Effector CD4-positive, alpha-beta T cell (primary cell): ENCODE data around the gene ZNF276.
"Not testable (repeated sequence)": the region's sequence is repeated elsewhere in the genome, so short reads cannot be mapped to it uniquely, and the experiment has no call there.

ENCODE experiments used
- DNase-seq: peaks from one replicate; pipeline ENCODE4 v3.0.0-alpha.2; 2020

The ZNF276 gene

GRCh38 chr16:89696670-89697128 is 24.6 kb upstream of the ZNF276 start:
- no peak for DNase-seq

- no peak for DNase-seq
These were observed 24.1 kb upstream of the ZNF276 start for GRCh38 chr16:89697161-89697615.

DNA sequence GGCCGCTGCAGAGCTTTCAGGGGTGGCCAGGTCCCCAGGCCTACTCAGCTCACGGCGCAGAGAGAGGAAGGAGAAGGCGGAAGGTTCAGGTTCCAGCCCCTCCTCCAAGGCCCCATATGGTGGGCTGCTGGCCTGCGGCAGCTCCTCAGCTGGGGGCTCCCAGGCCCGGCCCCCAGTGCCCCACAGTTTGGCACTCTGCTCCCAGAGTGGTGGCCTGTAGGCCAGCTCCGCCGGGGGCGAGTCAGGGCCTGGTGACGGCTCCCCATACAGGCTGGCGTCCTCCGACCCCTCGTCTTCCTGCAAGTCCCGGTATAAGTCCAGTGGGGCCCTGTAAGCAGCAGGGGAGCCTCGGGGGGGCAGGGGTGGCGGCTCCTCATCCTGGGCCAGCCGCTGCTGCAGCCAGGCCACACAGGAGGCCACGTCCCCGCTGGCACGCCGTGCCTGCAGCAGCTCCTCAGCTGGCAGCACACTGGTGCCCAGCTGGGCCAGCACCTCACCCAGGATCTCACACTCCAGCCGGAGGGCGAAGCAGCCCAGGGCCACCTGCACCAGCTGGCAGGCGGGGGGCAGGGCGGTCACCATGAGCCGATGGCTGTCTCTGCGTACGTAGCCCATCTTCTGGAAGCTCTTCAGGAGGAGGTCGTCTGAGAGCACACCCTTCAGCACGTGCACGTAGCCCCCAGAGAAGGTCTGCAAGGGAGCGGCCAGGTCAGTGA is 23.6 kb upstream of the ZNF276 start:
- DNase-seq: no peak

DNA sequence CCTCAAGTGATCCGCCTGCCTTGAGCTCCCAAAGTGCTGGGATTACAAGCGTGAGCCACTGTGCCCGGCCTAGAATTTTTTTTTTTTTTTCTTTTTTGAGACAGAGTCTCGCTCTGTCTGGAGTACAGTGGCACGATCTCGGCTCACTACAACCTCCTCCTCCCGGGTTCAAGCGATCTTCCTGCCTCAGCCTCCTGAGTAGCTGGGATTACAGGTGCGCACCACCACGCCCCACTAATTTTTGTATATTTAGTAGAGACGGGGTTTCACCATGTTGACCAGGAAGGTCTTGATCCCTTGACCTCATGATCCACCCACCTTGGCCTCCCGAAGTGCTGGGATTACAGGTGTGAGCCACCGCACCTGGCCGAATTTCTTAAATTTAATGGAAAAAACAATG is 22.6 kb upstream of the ZNF276 start:
- DNase-seq: not testable (repeated sequence)

GRCh38 chr16:89699629-89700099 is 21.7 kb upstream of the ZNF276 start:
- DNase-seq: not testable (repeated sequence)

DNA sequence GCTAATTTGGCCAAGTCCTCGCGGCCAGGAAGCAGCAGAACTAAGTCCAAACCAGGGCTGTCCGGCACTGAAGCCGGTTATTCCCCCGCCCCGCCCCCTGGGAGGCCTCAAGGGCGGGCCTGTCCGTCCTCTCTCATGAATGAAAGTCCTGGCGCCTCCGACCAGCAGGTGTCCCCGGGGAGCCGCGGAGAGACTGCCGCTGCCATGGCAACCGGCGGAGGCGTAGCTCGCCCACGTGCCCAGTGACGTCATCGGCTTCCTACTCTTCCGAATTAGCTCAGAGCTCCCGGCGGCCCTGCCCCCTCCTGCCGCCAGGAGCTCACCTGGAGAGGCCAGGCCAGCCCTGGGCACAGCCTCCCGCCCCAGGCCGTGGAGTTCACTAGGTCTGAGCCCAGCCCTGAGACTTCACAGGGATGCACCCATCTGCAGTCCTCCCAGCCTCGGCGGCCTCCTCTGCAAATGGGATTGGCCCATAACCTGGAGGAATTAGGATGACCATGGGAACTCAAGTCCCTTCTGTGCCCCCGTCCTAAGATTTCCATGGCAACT is 21.2 kb upstream of the ZNF276 start:
- peak; percentile 98 for DNase-seq

DNA sequence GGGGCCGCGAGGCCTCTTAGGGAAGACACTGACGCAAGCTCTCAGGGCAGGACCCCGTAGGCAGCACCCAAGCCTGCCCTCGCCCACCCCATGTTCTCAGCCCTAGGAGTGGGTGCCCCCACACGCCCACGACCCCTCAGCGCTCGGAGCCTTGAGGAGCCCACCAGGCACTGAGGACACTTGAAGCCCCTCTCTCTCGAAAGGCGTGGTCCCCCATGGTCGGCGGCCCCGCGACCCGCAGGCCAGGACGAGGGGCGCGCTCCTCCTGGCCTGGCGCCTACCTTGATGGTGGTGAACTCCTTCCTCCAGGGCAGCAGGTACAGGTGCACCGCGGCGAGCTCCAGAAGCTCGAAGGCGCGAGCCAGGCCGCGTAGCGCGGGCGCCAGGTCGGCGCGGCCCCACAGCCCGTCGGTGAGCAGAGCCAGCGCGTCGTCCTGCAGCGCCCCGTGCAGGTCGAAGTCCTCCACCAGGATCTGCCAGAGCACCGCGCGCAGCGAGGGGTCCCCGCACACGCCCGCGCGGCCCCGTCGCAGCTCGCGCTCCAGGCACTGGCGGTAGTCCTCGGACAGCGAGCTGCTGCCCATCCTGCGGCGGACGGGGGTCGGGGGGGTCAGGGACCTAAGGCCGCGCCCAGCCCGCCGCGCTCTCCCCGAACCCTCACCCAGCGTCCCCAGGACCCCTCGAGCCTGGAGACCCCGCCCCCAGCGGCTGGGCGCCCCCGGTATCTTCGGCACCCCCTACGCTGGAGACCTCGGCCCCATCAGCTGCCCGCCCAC is 20.5 kb upstream of the ZNF276 start:
- peak; percentile 47 for DNase-seq

DNA sequence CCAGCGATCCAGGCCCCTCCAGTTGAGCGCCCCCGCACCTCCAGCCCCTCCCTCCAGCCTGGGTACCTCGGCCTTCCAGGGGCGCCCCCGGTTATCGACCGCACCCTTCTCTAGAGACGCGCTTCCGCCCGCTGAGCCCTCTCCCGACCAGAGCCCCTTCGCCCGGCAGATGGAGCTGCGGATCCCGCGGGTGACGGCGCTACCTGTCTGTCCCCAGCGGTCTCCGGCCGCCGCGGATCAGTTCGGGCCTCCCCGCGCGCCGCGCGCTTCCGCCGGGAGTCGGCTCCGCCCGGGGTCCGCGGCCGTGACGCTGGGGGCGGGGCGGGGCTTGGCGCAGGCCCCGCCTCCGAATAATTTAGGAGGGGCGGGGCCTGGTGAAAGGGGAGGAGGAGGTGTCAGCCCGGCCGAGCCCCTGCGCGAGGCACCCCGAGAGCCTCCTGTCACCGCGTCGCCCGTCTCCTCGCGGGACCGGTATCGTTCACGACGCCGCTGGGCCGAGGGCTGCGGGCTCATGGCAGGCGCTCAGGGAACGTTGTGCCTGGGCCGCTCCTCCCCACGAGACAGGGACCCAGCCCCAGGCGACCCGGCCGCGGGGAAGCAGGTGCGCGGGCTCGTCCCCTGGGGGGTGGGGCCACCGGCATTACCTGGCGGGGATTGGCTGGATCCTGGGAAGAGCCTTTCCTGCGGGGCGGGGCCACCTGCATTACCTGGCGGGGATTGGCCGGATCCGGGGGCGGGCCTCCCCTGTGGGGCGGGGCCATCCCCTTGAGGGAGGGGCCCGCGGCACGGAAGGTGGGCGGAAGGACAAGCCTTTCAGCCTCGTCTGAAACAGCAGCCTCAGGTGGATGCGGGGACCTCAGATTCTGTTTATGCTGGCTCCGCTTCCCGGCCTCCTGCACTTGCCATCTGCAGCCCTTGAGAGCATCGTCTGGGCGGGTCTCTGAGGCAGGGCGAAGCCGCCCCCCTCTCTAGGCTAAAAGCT is 19.6 kb upstream of the ZNF276 start, which contains the start of gene SPATA2L:
Gene SPATA2L, minus strand, starts transcription at position 281 of the 982 bp plus-strand sequence. CDS start 473 bp downstream, outside the sequence.
- DNase-seq: peak; percentile 97

DNA sequence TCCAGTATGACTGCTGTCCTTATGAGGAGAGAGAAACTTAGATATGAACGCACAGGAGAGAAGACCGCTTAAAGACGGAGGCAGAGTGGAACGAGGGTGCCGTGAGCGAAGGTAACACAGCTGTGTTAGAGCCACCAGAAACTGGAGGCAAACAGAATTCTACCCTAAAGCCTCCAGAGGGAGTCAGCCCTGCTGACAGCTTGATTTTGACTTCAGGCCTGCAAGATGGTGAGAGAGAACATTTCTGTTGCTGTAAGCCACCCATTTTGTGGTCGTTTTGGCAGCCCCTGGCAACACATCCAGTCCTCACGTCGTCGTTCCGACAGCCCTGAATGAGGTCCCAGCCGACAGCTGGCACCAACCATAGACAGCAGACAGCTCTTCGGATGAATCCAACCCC is 17.1 kb upstream of the ZNF276 start:
- DNase-seq: no peak

GRCh38 chr16:89705006-89705405 is 16.3 kb upstream of the ZNF276 start:
- no peak for DNase-seq

- DNase-seq: no peak
These were observed 14.6 kb upstream of the ZNF276 start for GRCh38 chr16:89706518-89707260.

DNA sequence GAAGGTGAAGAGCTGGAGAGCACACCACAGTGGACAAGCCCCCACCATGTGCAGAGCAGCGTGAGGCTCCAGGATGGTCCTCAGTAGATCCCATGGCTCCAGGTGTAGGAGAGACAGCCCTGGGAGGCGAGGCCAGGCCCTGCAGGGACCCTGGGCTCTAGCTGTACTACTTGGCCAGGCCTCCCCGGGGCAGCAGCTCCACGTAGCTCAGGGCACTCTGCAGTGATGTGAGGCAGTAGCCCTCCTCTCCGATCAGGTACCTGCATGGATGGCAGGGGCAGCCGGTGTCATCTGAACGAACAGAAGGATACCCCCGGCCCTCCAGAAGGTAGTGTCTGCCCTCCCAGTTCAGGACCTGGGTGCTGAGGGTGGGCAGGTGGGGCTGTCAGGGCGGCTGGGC is 13.6 kb upstream of the ZNF276 start:
- no peak for DNase-seq

GRCh38 chr16:89708481-89708931 is 12.8 kb upstream of the ZNF276 start:
- no peak for DNase-seq

DNA sequence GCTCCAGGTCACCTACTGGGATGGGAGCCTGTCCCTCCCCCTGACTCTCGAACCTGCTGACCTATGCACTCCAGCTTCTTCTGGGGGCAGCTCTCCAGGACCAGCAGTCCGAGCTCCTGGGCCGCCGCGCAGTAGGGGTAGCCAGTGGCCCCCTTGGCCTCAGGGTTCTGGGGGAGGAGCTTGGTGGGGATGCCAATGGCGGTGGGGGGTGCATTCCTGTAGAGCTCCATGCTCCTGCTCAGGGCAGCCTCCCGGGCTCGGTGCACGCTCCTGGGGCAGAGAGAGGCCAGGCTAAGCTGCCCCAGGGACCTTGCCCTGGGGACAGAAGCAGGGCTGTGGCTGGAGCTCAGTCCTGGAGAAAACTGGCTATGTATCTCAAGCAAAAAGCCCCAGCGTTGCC is 12.2 kb upstream of the ZNF276 start:
- no peak for DNase-seq

DNA sequence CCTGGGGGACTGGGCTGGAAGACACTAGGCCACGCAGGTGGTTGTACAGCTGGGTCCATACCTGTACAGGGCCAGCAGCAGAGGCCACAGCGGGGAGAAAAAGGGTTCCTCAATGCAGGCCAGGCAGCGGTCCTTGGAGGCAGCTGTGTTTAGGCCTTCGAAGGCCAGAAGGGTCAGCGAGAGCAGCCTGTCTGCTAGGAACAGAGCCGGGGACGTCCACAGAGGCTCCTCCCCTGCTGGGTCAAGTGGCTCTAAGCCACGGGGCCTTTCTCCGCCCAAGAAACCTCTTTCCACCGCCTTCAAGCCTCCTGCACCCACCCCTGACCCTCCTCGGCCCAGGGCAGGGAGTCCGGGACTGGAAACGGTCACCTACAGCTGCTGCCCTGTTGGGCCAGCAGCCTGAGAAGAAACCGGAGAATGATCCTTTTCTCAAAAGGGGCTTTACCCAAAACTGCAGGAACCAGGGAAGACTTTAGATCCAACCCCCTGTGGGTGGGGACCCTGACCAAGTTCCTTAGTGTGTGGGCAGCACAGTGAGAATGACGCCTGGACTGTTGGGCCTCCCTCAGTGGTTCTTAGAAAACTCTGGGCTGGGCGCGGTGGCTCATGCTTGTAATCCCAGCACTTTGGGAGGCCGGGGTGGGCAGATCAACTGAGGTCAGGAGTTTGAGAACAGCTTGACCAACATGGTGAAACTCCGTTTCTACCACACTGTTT is 11.5 kb upstream of the ZNF276 start:
- DNase-seq: no peak

DNA sequence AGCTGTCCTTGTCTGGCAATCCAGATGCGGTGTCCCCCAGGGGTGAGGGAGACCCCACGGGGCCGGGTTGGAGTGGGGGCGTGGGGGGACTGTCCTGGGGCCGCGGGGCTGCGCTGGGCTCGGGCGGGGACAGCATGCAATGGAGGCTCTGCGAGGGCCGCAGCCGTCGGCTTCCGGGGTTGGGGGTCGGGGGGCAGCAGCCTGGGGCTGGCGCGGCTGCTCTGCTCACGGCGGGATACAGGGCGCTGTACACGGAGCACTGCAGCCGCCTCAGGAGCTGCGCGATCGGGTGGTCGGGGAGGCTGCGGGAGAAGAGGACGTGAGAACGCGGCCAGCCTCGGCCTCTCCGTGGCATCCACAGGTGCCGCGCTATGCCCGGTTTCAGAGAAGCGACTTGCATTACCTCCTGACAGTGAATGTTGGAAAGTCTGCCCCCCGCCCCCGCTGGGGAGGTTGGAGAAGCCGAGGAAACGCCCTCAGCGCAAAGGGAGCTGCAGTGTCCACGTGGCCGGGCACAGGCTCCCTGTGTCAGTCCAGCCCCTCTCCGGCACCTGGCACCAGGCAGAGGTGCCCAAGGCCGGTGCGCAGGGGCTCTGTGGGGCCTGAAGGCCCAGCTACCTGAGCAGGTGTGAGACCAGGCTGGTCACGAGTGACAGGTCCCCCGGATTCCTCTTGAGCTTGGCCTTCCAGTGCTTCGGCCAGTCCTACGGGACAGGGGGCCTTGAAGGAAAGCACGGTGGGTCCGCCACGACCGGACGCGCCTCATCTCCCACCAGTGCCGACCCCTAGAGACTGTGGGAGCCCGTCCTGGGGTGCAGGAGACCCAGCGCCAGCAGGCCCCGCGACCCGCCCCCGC is 10.4 kb upstream of the ZNF276 start:
- no peak for DNase-seq

GRCh38 chr16:89711601-89712273 is 9.6 kb upstream of the ZNF276 start:
- peak; percentile 54 for DNase-seq

DNA sequence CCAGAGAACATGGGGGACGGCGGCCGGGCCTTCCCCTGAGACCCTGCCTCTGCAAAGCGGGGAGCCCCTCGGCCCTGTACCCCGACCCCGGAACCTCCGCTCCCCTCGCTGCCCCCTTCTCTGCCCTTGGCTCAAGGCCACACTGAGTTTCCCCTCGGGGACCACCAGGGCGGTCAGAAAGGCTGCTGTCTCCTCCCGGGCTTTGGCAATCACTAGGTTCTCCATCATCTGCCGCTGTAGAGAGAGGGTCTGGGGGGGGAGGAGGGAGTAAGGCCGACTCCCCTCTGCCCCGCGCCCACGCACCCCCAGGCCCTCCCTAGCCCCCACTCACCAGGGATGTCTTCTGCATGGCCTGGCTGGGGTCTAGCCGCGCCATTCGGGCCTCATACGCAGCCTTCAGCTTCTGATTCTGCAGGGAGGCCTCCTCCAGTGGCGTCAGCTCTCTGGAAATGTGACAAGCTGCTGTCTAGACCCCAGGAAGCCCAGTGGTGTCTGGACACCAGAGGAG is 9.0 kb upstream of the ZNF276 start:
- DNase-seq: no peak

DNA sequence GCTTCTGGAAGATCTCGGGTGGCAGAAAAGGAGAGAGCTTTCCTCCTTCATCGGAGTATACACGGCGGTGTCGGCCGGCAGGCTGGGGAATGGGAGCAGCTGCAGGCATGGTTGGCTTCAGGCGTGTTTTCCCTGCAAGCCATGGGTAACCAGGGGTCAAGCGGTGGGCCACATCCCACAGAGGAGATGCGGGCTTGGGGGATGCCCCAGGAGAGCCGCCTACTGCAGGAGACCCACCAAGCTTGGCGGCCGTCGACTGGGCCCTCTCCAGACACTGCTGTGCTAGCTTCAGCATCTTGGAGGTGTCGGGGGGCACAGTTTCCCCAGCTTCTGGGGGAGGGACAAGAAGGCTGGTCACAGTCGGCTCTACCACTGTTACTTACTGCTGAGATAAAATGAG is 4.8 kb upstream of the ZNF276 start:
- no peak for DNase-seq
